ENCODE measurements around the gene NOL4L.

GRCh38 chr20:32404017-32404416 is 181.1 kb downstream of the NOL4L start:
- TF ChIP-seq CTCF (IDR thresholded peaks at IDR 0.05): no peak
- no peak for TF ChIP-seq EZH2 (IDR thresholded peaks at IDR 0.05)

All from neural progenitor cell (in vitro differentiated cells).